NB4 (cell line): Measurements from ENCODE around the gene PRDX6.

Experiments
- DNase-seq: peaks from one replicate; pipeline ENCODE4 v3.0.0; 2010; ENCODE audit warnings: low read depth
- H3K4me3 ChIP-seq: one replicate; pipeline ENCODE4 v1.5.1; 2011; ENCODE audit warnings: mild to moderate bottlenecking, low read depth, low read length, moderate library complexity
- MYC ChIP-seq: IDR thresholded peaks from 2 replicates; pipeline ENCODE4 v1.6.1; 2011; ENCODE audit warnings: low read depth, low read length
- POLR2A ChIP-seq: IDR thresholded peaks from 2 replicates; pipeline ENCODE4 v1.6.1; 2011; ENCODE audit warnings: mild to moderate bottlenecking; ENCODE audit not compliant: insufficient read length; ENCODE audit errors: extremely low read depth
- TF ChIP-seq, protein P1 (sequence below): IDR thresholded peaks from one replicate; pipeline ENCODE4 v1.5.1; 2012; ENCODE audit warnings: low read depth, low read length
- TF ChIP-seq, protein P2 (sequence below): IDR thresholded peaks from 2 replicates; pipeline ENCODE4 v1.6.1; 2011; ENCODE audit warnings: low read depth, low read length

The PRDX6 gene

DNA sequence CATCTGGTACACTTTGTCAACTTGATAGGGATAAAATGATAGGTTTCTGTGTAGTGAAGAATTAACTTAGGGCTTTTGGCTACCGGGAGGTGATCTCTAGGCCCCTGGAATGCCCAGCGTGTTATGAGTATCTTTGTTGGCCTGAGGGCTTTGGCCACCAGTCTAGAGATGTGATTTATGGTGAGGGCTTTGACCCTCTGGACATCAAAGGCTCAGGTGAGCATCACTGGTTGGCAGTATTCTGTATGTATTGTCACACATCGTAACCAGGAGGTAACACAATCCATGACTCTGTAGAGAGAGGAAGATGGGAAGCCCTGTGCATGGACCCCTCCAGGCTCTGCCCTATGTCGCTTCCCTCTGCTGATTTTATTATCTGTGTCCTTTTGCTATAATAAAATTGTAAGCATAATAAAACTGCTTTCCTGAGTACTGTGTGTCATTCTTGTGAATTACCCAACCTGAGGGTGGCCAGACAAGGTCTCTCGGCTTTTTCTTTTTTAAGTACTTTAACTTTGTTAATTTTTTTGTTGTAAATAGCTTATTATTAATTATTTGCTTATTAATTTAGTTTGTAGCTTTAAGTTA is 40.2 kb upstream of the PRDX6 start:
- no peak overlapping the region for H3K4me3 ChIP-seq
- TF ChIP-seq, protein P1, sequence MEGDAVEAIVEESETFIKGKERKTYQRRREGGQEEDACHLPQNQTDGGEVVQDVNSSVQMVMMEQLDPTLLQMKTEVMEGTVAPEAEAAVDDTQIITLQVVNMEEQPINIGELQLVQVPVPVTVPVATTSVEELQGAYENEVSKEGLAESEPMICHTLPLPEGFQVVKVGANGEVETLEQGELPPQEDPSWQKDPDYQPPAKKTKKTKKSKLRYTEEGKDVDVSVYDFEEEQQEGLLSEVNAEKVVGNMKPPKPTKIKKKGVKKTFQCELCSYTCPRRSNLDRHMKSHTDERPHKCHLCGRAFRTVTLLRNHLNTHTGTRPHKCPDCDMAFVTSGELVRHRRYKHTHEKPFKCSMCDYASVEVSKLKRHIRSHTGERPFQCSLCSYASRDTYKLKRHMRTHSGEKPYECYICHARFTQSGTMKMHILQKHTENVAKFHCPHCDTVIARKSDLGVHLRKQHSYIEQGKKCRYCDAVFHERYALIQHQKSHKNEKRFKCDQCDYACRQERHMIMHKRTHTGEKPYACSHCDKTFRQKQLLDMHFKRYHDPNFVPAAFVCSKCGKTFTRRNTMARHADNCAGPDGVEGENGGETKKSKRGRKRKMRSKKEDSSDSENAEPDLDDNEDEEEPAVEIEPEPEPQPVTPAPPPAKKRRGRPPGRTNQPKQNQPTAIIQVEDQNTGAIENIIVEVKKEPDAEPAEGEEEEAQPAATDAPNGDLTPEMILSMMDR = no peak
- TF ChIP-seq MYC (no peak), POLR2A (no peak)
- TF ChIP-seq, protein P2, sequence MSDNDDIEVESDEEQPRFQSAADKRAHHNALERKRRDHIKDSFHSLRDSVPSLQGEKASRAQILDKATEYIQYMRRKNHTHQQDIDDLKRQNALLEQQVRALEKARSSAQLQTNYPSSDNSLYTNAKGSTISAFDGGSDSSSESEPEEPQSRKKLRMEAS = no peak
- no peak for DNase-seq

DNA sequence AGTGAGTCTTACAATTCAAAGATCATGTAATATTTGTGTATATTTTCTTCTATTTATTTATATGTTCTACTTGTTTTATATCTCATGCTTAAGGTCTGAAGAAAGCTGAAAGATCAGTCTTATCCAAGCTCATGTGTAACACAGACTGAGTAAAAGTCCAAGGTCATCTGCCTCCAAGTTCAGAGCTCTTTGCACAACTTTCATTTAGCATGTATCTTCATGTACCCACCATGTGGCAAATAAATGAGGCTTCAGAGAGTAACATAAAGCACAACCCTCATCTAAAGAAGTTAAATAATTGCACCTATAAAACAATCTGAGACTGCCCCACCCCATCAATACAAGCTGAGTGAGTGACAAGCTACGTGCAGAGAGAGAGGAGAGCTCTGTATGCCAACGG is 38.5 kb upstream of the PRDX6 start:
- no peak for DNase-seq
- no peak overlapping the region for H3K4me3 ChIP-seq
- TF ChIP-seq, protein P2 = no peak
- no peak for TF ChIP-seq MYC
- TF ChIP-seq, protein P1 = no peak
- no peak for TF ChIP-seq POLR2A

DNA sequence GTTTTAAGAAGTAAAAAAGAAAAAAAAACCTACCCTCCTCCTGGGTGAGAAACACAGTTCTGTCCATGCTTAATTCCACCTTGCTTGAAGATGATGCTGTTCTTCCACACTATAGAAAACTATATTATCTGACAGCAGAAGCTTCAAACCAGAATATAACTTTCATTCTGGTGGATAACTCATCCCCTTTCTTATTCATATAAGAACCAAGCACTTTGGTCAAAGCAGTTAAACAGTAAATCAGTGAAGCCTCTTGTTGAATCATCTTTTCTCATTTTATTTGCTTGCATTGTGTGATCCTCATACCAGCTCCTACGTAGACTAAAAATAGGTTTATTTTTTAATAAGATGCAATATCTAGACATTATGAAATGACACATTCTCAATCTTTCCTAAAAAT is 36.7 kb upstream of the PRDX6 start:
- no peak for DNase-seq
- TF ChIP-seq POLR2A (no peak), MYC (no peak)
- H3K4me3 ChIP-seq = no peak overlapping the region

DNA sequence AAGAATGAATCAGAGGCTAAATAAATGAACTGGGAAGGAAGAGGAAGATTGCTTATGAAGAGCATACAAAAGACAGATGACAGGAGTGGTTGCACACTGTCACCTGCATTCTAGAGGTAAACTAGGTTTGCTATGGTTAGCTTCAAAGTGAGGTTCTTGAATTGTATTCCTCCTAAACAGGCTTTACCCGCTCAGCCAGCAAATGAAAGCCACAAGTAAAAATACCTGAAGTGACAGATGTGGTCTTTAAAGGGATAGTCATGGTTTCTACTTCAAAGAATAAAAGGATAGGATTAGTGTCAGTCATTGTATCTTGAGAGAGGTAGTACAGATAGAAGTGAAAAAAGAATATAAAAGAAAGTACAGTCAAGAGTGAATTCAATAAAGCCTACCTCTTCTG is 32.4 kb upstream of the PRDX6 start:
- no peak for DNase-seq
- no peak overlapping the region for H3K4me3 ChIP-seq
- TF ChIP-seq, protein P2 = no peak
- no peak for TF ChIP-seq MYC
- no peak for TF ChIP-seq POLR2A
- TF ChIP-seq, protein P1 = no peak

DNA sequence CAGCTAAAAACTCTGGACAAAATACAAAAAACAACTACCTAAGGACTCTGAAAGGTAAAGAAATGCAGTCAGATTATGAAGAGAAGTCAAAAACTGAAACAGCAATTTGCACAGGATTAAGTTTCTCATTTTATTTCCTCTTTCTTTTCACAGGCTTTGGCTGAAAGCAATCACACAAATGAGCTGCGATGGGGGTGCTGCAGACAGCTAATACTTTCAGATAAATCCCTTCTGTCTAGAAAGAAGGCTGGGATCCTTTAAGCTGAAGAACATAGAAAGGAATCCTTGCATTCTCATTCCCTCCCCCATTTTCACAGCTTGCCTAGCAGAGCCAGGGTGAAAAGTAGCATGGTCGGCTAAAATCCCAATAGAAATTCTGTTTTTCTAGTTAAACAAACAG is 32.0 kb upstream of the PRDX6 start:
- TF ChIP-seq, protein P1 = no peak
- TF ChIP-seq POLR2A = no peak
- TF ChIP-seq, protein P2 = no peak
- TF ChIP-seq MYC = no peak
- no peak overlapping the region for H3K4me3 ChIP-seq
- no peak for DNase-seq

DNA sequence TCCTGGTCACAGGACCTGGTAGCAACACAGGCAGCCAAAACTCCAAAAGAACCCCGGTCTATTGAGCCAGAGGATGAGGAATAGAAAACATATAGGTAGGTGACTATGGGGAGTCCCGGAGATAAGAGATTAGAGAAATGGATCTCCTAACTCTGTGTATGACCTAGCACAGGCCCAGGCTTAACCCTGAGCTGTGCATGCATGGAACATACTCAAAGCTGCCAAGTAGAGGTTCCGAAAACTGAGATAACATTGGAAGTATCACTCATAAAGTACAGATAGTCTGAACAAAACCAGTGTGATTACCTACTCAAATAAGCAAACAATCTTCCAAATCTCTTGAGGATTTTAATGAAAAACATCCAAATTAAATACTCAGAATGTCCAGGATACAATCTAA is 31.5 kb upstream of the PRDX6 start:
- no peak overlapping the region for H3K4me3 ChIP-seq
- TF ChIP-seq MYC = no peak
- TF ChIP-seq POLR2A = no peak
- TF ChIP-seq, protein P2 = no peak
- TF ChIP-seq, protein P1 = no peak
- DNase-seq = no peak
